K562 (cell line): ENCODE measurements around the gene JUND. TPM values are rescaled to one million over a fixed set of nuclear protein-coding genes. Genes with fewer than 3 reads are reported as not detected.

ENCODE experiments used
- BRCA1 ChIP-seq, 2 experiments: fragments of 450-650 bp in 1 of 2; sonication (generic) in 1 of 2; formaldehyde crosslinking in 1 of 2; IDR thresholded peaks; 2 replicates each; pipeline versions ENCODE4 v1.5.0 to v1.6.1; 2017 to 2020; ENCODE audit warnings: mild to moderate bottlenecking in 1 of 2, missing genetic modification reagents in 1 of 2
- CXXC5 ChIP-seq: fragments of 250-450 bp; sonication (Bioruptor Pico); IDR thresholded peaks from 2 replicates; pipeline ENCODE4 v1.8.0; 2022; ENCODE audit warnings: inconsistent platforms, mild to moderate bottlenecking, moderate library complexity
- FIP1L1 ChIP-seq: fragments of 200-400 bp; formaldehyde crosslinking; IDR thresholded peaks from 2 replicates; pipeline ENCODE4 v1.6.1; 2018; ENCODE audit warnings: mild to moderate bottlenecking, low read depth, low read length; ENCODE audit not compliant: poor library complexity, severe bottlenecking
- GABPA ChIP-seq: fragments of 200-800 bp; sonication (Bioruptor generic); conservative IDR thresholded peaks from 2 replicates; pipeline ENCODE4 v1.6.1; 2016; ENCODE audit warnings: low read depth, missing genetic modification characterization, missing compliant biosample characterization
- HDAC1 ChIP-seq, 2 experiments: fragments of 450-650 bp; IDR thresholded peaks; 2 replicates each; pipeline ENCODE4 v1.6.1; 2016 to 2017; ENCODE audit warnings: inconsistent platforms in 1 of 2, mild to moderate bottlenecking in 1 of 2, moderate library complexity in 1 of 2
- JUNB ChIP-seq: fragments of 450-650 bp; formaldehyde crosslinking; conservative IDR thresholded peaks from 2 replicates; pipeline ENCODE4 v1.4.0; 2020; ENCODE audit warnings: mild to moderate bottlenecking
- KDM4B ChIP-seq, 2 experiments: fragments of 450-650 bp in 1 of 2; sonication (generic) in 1 of 2; IDR thresholded peaks; 2 replicates each; pipeline ENCODE4 v1.6.1; 2016 to 2017; ENCODE audit warnings: borderline replicate concordance in 2 of 2, antibody characterized with exemption in 1 of 2, low read depth in 1 of 2, mild to moderate bottlenecking in 1 of 2
- L3MBTL2 ChIP-seq: fragments of 450-650 bp; IDR thresholded peaks from 2 replicates; pipeline ENCODE4 v1.6.1; 2016; ENCODE audit warnings: mild to moderate bottlenecking, moderate library complexity
- MEIS2 ChIP-seq: fragments of 450-650 bp; IDR thresholded peaks from 2 replicates; pipeline ENCODE4 v1.6.1; 2014; ENCODE audit warnings: mild to moderate bottlenecking; ENCODE audit not compliant: partially characterized antibody
- MTA3 ChIP-seq: fragments of 450-650 bp; formaldehyde crosslinking; IDR thresholded peaks from 2 replicates; pipeline ENCODE4 v1.6.1; 2017; ENCODE audit warnings: mild to moderate bottlenecking, borderline replicate concordance
- PHF8 ChIP-seq: fragments of 200-600 bp; sonication (generic); IDR thresholded peaks from 2 replicates; pipeline ENCODE4 v1.6.1; 2012; ENCODE audit warnings: mixed run types, mild to moderate bottlenecking, inconsistent platforms, low read length, moderate library complexity, borderline replicate concordance
- RAD21 ChIP-seq, 2 experiments: fragments of 250-450 bp in 1 of 2; fragments of 450-650 bp in 1 of 2; sonication (Bioruptor Pico) in 1 of 2; formaldehyde crosslinking in 1 of 2; IDR thresholded peaks in 1 of 2; conservative IDR thresholded peaks in 1 of 2; 2 replicates each; pipeline versions ENCODE4 v1.4.0 to v1.8.0; 2020 to 2022; ENCODE audit warnings: mild to moderate bottlenecking in 2 of 2, moderate library complexity in 1 of 2
- SIN3A ChIP-seq, 2 experiments: fragments of 150-350 bp in 1 of 2; IDR thresholded peaks; 2 replicates each; pipeline ENCODE4 v1.6.1; 2011 to 2016; ENCODE audit warnings: borderline replicate concordance in 2 of 2, low read depth in 2 of 2, low read length in 2 of 2, mild to moderate bottlenecking in 2 of 2, moderate library complexity in 2 of 2; ENCODE audit not compliant: control insufficient read depth in 1 of 2
- SPI1 ChIP-seq: IDR thresholded peaks from 2 replicates; pipeline ENCODE4 v1.6.1; 2011; ENCODE audit warnings: low read depth, low read length, control low read depth, borderline replicate concordance
- THAP12 ChIP-seq: fragments of 250-450 bp; sonication (Bioruptor Pico); IDR thresholded peaks from 2 replicates; pipeline ENCODE4 v1.9.0; 2021; ENCODE audit warnings: mild to moderate bottlenecking, inconsistent platforms
- USF2 ChIP-seq: sonication (generic); formaldehyde crosslinking; IDR thresholded peaks from 2 replicates; pipeline ENCODE4 v1.5.0; 2020; ENCODE audit warnings: missing genetic modification reagents
- ZNF143 ChIP-seq: sonication (generic); formaldehyde crosslinking; IDR thresholded peaks from 2 replicates; pipeline ENCODE4 v1.9.0; 2022; ENCODE audit warnings: mild to moderate bottlenecking, missing genetic modification reagents
- polyA plus RNA-seq, 8 experiments: library from polyadenylated mRNA; depleted of rRNA in 4 of 8; stranded (reverse) in 5 of 8; unstranded in 3 of 8; fragments of >200 nt; fragmentation: Nextera tagmentation in 2 of 8; fragmentation: Illumina TruSeq in 1 of 8; extraction: Ambion mirVana in 2 of 8; extraction: Trizol in 1 of 8; gene quantifications; 2 replicates each; pipeline versions ENCODE4 v1.2.1 to v1.2.3, GENCODE V29; 2011 to 2014; ENCODE audit warnings: inconsistent platforms in 1 of 8, missing spikeins in 1 of 8
- total RNA-seq, 7 experiments: library from RNA; depleted of rRNA in 6 of 7; stranded (reverse); fragments of >200 nt in 6 of 7; fragmentation: Illumina TruSeq in 2 of 7; extraction: Trizol in 2 of 7; gene quantifications; 2 replicates each; pipeline versions ENCODE4 v1.2.1 to v1.2.3, GENCODE V29; 2011 to 2021; ENCODE audit warnings: low replicate concordance in 1 of 7
- TF ChIP-seq, protein P1 (sequence below): conservative IDR thresholded peaks from 2 replicates; pipeline ENCODE4 v1.6.1; 2011; ENCODE audit warnings: low read depth, mild to moderate bottlenecking, low read length; ENCODE audit not compliant: control insufficient read depth
- TF ChIP-seq, protein P2 (sequence below): IDR thresholded peaks from 3 replicates; pipeline ENCODE4 v1.6.1; 2011; ENCODE audit warnings: borderline replicate concordance, mild to moderate bottlenecking; ENCODE audit not compliant: insufficient read length, insufficient read depth

Gene JUND
- total and polyA plus RNA-seq, 9 of the 15 experiments (the other 6 are each of a cell fraction or from before 2014, with no cell fraction given) = 6.4 to 286 (median 42.3) TPM

DNA sequence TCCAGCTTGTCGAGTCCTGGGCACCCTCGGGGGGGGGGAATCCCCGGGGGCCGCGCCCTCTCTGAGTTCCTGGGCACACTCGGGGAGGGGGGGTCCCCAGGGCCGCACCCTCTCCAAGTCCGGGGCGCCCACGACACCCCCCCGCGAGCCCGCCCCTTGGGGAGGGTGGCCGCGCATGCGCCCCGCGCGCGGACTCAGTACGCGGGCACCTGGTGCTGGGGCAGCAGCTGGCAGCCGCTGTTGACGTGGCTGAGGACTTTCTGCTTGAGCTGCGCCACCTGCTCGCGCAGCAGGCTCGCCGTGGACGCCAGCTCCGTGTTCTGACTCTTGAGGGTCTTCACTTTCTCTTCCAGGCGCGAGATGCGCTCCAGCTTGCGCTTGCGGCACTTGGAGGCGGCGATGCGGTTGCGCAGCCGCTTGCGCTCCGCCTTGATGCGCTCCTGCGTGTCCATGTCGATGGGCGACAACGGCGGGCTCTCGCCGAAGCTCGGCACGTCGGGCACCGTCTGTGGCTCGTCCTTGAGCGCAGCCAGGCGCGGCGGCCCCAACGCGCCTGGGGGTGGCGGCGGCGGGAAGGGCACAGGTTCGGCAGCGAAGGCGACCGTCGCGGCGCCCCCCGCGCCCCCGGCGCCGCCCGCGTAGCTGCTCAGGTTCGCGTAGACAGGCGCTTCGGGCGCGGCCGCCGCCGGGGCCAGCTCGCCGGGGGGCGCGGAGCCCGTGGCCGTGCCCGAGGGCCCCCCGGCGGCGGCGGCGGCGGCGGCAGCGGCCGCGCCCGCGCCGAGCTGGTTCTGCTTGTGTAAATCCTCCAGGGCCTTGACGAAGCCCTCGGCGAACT is 958 bp downstream of the JUND start (continued):
- TF ChIP-seq, protein P1, sequence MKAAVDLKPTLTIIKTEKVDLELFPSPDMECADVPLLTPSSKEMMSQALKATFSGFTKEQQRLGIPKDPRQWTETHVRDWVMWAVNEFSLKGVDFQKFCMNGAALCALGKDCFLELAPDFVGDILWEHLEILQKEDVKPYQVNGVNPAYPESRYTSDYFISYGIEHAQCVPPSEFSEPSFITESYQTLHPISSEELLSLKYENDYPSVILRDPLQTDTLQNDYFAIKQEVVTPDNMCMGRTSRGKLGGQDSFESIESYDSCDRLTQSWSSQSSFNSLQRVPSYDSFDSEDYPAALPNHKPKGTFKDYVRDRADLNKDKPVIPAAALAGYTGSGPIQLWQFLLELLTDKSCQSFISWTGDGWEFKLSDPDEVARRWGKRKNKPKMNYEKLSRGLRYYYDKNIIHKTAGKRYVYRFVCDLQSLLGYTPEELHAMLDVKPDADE = peak; percentile 33; the same call in 1 of the 2 replicates
- no peak for TF ChIP-seq SPI1
- TF ChIP-seq GABPA (tag) = no peak
- TF ChIP-seq ZNF143 = no peak
- TF ChIP-seq L3MBTL2 = no peak
- peak; percentile 67; the same call in 1 of the 2 replicates for TF ChIP-seq THAP12
- peak; percentile 11; the same call in 1 of the 2 replicates for TF ChIP-seq PHF8
- peak in 1 of 2 experiments; percentile 93; a peak in 2 of 4 replicates for TF ChIP-seq KDM4B (IDR thresholded peaks at IDR 0.05; ENCODE audit: borderline replicate concordance in 2 of 2, low read depth in 1 of 2)
- TF ChIP-seq SIN3A (IDR thresholded peaks at IDR 0.05; ENCODE audit: borderline replicate concordance in 2 of 2, control insufficient read depth in 1 of 2, low read depth in 2 of 2, low read length in 2 of 2) = peak; percentile 34 to 64; a peak in 2 of 4 replicates
- TF ChIP-seq MTA3 = peak; percentile 97
- TF ChIP-seq, protein P2, sequence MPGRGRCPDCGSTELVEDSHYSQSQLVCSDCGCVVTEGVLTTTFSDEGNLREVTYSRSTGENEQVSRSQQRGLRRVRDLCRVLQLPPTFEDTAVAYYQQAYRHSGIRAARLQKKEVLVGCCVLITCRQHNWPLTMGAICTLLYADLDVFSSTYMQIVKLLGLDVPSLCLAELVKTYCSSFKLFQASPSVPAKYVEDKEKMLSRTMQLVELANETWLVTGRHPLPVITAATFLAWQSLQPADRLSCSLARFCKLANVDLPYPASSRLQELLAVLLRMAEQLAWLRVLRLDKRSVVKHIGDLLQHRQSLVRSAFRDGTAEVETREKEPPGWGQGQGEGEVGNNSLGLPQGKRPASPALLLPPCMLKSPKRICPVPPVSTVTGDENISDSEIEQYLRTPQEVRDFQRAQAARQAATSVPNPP = no peak
- TF ChIP-seq BRCA1 (IDR thresholded peaks at IDR 0.05) = no peak
- TF ChIP-seq BRCA1 (CRISPR knock-in tag; IDR thresholded peaks at IDR 0.05) = no peak
- peak; percentile 18; the same call in 1 of the 2 replicates for TF ChIP-seq CXXC5 (CRISPR knock-in tag)
- no peak for TF ChIP-seq USF2 (CRISPR knock-in tag)
- no peak for TF ChIP-seq RAD21 (CRISPR knock-in tag; conservative IDR thresholded peaks at IDR 0.05 in 1 of 2, IDR thresholded peaks at IDR 0.05 in 1 of 2)
- peak; percentile 72 for TF ChIP-seq MEIS2
- no peak for TF ChIP-seq JUNB (CRISPR knock-in tag)
- peak; percentile 99 for TF ChIP-seq FIP1L1
- TF ChIP-seq HDAC1 (IDR thresholded peaks at IDR 0.05) = peak in 1 of 2 experiments; percentile 19; a peak in 1 of 4 replicates
